Keratinocyte (primary cell): ENCODE results near the gene CMTR2. TPM values are rescaled to one million over a fixed set of nuclear protein-coding genes. Genes with fewer than 3 reads are reported as not detected.

Experiments
- DNase-seq: peaks from one replicate; pipeline ENCODE4 v3.0.0-alpha.2; 2011; ENCODE audit warnings: low read depth, missing footprints, low spot score
- FAIRE-seq: peaks from 2 replicates; lab custom pipeline; 2011; peaks lifted over from hg19 to GRCh38; lab: Jason Lieb, UNC
- H2AFZ ChIP-seq: 2 replicates; pipeline ENCODE4 v1.6.0; 2012; ENCODE audit warnings: low read length, control low read depth, inconsistent platforms; ENCODE audit not compliant: control insufficient read depth
- H3K27ac ChIP-seq: 2 replicates; pipeline ENCODE4 v1.5.1; 2011; ENCODE audit warnings: low read length; ENCODE audit not compliant: control insufficient read depth, insufficient read depth
- H3K27me3 ChIP-seq: 3 replicates; pipeline ENCODE4 v1.6.0; 2011; ENCODE audit warnings: low read length; ENCODE audit not compliant: control insufficient read depth, insufficient read depth; ENCODE audit errors: extremely low read depth
- H3K36me3 ChIP-seq, 2 experiments: 2 replicates in 1 of 2; 3 replicates in 1 of 2; pipeline ENCODE4 v1.5.1; 2011; ENCODE audit warnings: low read length in 2 of 2, mild to moderate bottlenecking in 1 of 2; ENCODE audit not compliant: control insufficient read depth in 2 of 2, insufficient read depth in 2 of 2; ENCODE audit errors: extremely low read depth in 1 of 2
- H3K4me1 ChIP-seq: 3 replicates; pipeline ENCODE4 v1.5.1; 2011; ENCODE audit warnings: low read length; ENCODE audit not compliant: control insufficient read depth, insufficient read depth; ENCODE audit errors: extremely low read depth
- H3K4me2 ChIP-seq: 3 replicates; pipeline ENCODE4 v1.6.0; 2011; ENCODE audit warnings: low read depth, low read length; ENCODE audit not compliant: control insufficient read depth, insufficient read depth; ENCODE audit errors: extremely low read depth
- H3K4me3 ChIP-seq, 3 experiments: fragments of 200-600 bp in 1 of 3; sonication (generic) in 1 of 3; 2 replicates in 2 of 3; 3 replicates in 1 of 3; pipeline ENCODE4 v1.5.1; 2011 to 2016; ENCODE audit warnings: low read length in 3 of 3, mild to moderate bottlenecking in 3 of 3, control low read depth in 2 of 3, inconsistent platforms in 1 of 3, low read depth in 1 of 3, mixed read lengths in 1 of 3, mixed run types in 1 of 3, moderate library complexity in 1 of 3; ENCODE audit not compliant: control insufficient read depth in 2 of 3, insufficient read depth in 2 of 3; ENCODE audit errors: extremely low read depth in 1 of 3
- H3K79me2 ChIP-seq: 2 replicates; pipeline ENCODE4 v1.6.0; 2012; ENCODE audit warnings: low read length; ENCODE audit not compliant: control insufficient read depth, insufficient read depth
- H3K9ac ChIP-seq: 3 replicates; pipeline ENCODE4 v1.6.0; 2011; ENCODE audit warnings: low read length; ENCODE audit not compliant: control insufficient read depth, insufficient read depth; ENCODE audit errors: extremely low read depth
- H3K9me1 ChIP-seq: 3 replicates; pipeline ENCODE4 v1.6.0; 2011; ENCODE audit warnings: low read length; ENCODE audit not compliant: control insufficient read depth, insufficient read depth; ENCODE audit errors: extremely low read depth
- H3K9me3 ChIP-seq: 2 replicates; pipeline ENCODE4 v1.5.1; 2012; ENCODE audit warnings: low read depth, low read length; ENCODE audit not compliant: control insufficient read depth
- H4K20me1 ChIP-seq: 3 replicates; pipeline ENCODE4 v1.6.0; 2011; ENCODE audit warnings: low read length; ENCODE audit not compliant: control insufficient read depth, insufficient read depth; ENCODE audit errors: extremely low read depth
- CTCF ChIP-seq, 3 experiments: IDR thresholded peaks in 1 of 3; conservative IDR thresholded peaks in 1 of 3; optimal IDR thresholded peaks in 1 of 3; 2 replicates in 2 of 3; 3 replicates in 1 of 3; pipeline versions ENCODE3 to v1.5.1; 2011; ENCODE audit warnings: low read length in 3 of 3, mild to moderate bottlenecking in 3 of 3, moderate library complexity in 2 of 3, control low read depth in 1 of 3, inconsistent platforms in 1 of 3; ENCODE audit not compliant: insufficient read depth in 2 of 3; ENCODE audit errors: extremely low read depth in 1 of 3
- EZH2 ChIP-seq: IDR thresholded peaks from one replicate; pipeline ENCODE4 v1.6.1; 2012; ENCODE audit warnings: inconsistent platforms, mild to moderate bottlenecking, low read length, moderate library complexity
- dilution Hi-C: fragments of 300-500 bp; cut with MboI; formaldehyde crosslinking; loops from one replicate; pipeline ENCODE4 v1.7.0; 2020; ENCODE audit warnings: low sequenced_read_pairs; ENCODE audit not compliant: extremely low pct_ligation_motif_present
- polyA plus RNA-seq, 5 experiments: library from polyadenylated mRNA; depleted of rRNA in 3 of 5; stranded (reverse) in 3 of 5; stranded (forward) in 1 of 5; unstranded in 1 of 5; fragments of >200 nt; gene quantifications; 1 replicate in 1 of 5; 2 replicates in 3 of 5; 3 replicates in 1 of 5; pipeline versions ENCODE4 v1.2.1 to v1.2.3, GENCODE V29; 2011 to 2012; ENCODE audit warnings: missing spikeins in 2 of 5, low read depth in 1 of 5, low replicate concordance in 1 of 5

The CMTR2 gene
- polyA plus RNA-seq, 1 donor (not counting 4 experiments of a cell fraction or from before 2014, with no cell fraction given), result 37.9 TPM

- H4K20me1 ChIP-seq, result no peaks in the 10 kb centered on the region
- H3K9me1 ChIP-seq, result no peaks in the 10 kb centered on the region
- H3K9ac ChIP-seq, result no peak overlapping the region
- H3K4me3 ChIP-seq, result no peak overlapping the region
- dilution Hi-C loops, result no loop called here
- H3K36me3 ChIP-seq, result no peaks in the 10 kb centered on the region
- H3K4me1 ChIP-seq, result no peaks in the 10 kb centered on the region
- no peaks in the 10 kb centered on the region for H3K27me3 ChIP-seq
- FAIRE-seq (no peak), DNase-seq (no peak)
- TF ChIP-seq EZH2 (no peak), CTCF (optimal IDR thresholded peaks at IDR 0.05 in 1 of 3, IDR thresholded peaks at IDR 0.05 in 1 of 3, conservative IDR thresholded peaks at IDR 0.05 in 1 of 3; ENCODE audit: extremely low read depth in 1 of 3, insufficient read depth in 2 of 3, low read length in 3 of 3) (no peak)
- no peaks in the 10 kb centered on the region for H3K9me3 ChIP-seq
- no peaks in the 10 kb centered on the region for H3K79me2 ChIP-seq
- H3K4me2 ChIP-seq, result no peak overlapping the region
- H3K27ac ChIP-seq, result no peak overlapping the region
- no peak overlapping the region for H2AFZ ChIP-seq
Observed at GRCh38 chr16:71246309-71246708, 42.9 kb downstream of the CMTR2 start.

GRCh38 chr16:71244521-71244920 is 44.7 kb downstream of the CMTR2 start:
- no peak for FAIRE-seq
- Histone ChIP-seq H3K9me1 (no peaks in the 10 kb centered on the region), H3K4me3 (no peak overlapping the region), H3K9me3 (no peaks in the 10 kb centered on the region), H3K27ac (no peak overlapping the region), H3K9ac (no peak overlapping the region), H3K4me1 (no peaks in the 10 kb centered on the region), H3K36me3 (no peaks in the 10 kb centered on the region), H3K4me2 (no peak overlapping the region), H4K20me1 (no peaks in the 10 kb centered on the region), H3K27me3 (no peaks in the 10 kb centered on the region), H3K79me2 (no peaks in the 10 kb centered on the region), H2AFZ (no peak overlapping the region)
- no peak for TF ChIP-seq CTCF (optimal IDR thresholded peaks at IDR 0.05 in 1 of 3, IDR thresholded peaks at IDR 0.05 in 1 of 3, conservative IDR thresholded peaks at IDR 0.05 in 1 of 3; ENCODE audit: extremely low read depth in 1 of 3, insufficient read depth in 2 of 3, low read length in 3 of 3)
- no peak for TF ChIP-seq EZH2
- DNase-seq, result no peak
- dilution Hi-C loops, result no loop called here
